ENCODE results near the gene UBQLN4.
A peak's percentile ranks its signal among the peaks of the same experiment; 100 is the strongest.

UBQLN4 gene

DNA sequence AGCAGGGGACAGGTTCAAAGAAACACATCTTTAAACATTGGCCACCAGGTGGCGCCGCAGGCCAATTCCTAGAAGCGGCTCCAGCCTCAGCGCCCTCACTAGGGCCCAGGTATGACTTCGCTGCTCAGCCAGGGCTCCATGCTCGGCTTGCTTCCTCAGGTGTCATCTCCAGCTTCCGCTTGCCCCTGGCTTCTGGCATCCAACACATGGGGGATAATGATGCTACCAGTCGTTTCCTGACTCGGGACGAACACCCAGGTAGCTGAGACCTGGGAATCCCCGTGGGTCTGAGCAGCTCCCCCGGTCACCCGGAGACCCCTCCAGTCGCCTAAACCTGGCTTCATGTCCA, 37.2 kb upstream of the UBQLN4 start (continued):
- TF ChIP-seq, protein P1, sequence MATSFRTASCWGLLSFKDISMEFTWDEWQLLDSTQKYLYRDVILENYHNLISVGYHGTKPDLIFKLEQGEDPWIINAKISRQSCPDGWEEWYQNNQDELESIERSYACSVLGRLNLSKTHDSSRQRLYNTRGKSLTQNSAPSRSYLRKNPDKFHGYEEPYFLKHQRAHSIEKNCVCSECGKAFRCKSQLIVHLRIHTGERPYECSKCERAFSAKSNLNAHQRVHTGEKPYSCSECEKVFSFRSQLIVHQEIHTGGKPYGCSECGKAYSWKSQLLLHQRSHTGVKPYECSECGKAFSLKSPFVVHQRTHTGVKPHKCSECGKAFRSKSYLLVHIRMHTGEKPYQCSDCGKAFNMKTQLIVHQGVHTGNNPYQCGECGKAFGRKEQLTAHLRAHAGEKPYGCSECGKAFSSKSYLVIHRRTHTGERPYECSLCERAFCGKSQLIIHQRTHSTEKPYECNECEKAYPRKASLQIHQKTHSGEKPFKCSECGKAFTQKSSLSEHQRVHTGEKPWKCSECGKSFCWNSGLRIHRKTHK (tag by site-specific recombination; IDR thresholded peaks at IDR 0.05) = no peak
- TF ChIP-seq, protein P2, sequence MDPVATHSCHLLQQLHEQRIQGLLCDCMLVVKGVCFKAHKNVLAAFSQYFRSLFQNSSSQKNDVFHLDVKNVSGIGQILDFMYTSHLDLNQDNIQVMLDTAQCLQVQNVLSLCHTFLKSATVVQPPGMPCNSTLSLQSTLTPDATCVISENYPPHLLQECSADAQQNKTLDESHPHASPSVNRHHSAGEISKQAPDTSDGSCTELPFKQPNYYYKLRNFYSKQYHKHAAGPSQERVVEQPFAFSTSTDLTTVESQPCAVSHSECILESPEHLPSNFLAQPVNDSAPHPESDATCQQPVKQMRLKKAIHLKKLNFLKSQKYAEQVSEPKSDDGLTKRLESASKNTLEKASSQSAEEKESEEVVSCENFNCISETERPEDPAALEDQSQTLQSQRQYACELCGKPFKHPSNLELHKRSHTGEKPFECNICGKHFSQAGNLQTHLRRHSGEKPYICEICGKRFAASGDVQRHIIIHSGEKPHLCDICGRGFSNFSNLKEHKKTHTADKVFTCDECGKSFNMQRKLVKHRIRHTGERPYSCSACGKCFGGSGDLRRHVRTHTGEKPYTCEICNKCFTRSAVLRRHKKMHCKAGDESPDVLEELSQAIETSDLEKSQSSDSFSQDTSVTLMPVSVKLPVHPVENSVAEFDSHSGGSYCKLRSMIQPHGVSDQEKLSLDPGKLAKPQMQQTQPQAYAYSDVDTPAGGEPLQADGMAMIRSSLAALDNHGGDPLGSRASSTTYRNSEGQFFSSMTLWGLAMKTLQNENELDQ (tag by site-specific recombination; IDR thresholded peaks at IDR 0.05; ENCODE audit: low read depth) = no peak
- TF ChIP-seq, protein P3, sequence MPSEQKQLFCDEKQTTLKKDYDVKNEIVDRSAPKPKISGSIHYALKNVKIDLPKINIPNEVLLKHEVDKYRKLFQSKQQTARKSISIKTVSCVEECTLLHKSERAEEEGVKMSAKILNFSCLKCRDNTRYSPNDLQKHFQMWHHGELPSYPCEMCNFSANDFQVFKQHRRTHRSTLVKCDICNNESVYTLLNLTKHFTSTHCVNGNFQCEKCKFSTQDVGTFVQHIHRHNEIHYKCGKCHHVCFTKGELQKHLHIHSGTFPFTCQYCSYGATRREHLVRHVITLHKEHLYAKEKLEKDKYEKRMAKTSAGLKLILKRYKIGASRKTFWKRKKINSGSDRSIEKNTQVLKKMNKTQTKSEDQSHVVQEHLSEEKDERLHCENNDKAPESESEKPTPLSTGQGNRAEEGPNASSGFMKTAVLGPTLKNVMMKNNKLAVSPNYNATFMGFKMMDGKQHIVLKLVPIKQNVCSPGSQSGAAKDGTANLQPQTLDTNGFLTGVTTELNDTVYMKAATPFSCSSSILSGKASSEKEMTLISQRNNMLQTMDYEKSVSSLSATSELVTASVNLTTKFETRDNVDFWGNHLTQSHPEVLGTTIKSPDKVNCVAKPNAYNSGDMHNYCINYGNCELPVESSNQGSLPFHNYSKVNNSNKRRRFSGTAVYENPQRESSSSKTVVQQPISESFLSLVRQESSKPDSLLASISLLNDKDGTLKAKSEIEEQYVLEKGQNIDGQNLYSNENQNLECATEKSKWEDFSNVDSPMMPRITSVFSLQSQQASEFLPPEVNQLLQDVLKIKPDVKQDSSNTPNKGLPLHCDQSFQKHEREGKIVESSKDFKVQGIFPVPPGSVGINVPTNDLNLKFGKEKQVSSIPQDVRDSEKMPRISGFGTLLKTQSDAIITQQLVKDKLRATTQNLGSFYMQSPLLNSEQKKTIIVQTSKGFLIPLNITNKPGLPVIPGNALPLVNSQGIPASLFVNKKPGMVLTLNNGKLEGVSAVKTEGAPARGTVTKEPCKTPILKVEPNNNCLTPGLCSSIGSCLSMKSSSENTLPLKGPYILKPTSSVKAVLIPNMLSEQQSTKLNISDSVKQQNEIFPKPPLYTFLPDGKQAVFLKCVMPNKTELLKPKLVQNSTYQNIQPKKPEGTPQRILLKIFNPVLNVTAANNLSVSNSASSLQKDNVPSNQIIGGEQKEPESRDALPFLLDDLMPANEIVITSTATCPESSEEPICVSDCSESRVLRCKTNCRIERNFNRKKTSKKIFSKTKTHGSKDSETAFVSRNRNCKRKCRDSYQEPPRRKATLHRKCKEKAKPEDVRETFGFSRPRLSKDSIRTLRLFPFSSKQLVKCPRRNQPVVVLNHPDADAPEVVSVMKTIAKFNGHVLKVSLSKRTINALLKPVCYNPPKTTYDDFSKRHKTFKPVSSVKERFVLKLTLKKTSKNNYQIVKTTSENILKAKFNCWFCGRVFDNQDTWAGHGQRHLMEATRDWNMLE (tag by site-specific recombination; conservative IDR thresholded peaks at IDR 0.05; ENCODE audit: low read depth) = no peak
- TF ChIP-seq, protein P4, sequence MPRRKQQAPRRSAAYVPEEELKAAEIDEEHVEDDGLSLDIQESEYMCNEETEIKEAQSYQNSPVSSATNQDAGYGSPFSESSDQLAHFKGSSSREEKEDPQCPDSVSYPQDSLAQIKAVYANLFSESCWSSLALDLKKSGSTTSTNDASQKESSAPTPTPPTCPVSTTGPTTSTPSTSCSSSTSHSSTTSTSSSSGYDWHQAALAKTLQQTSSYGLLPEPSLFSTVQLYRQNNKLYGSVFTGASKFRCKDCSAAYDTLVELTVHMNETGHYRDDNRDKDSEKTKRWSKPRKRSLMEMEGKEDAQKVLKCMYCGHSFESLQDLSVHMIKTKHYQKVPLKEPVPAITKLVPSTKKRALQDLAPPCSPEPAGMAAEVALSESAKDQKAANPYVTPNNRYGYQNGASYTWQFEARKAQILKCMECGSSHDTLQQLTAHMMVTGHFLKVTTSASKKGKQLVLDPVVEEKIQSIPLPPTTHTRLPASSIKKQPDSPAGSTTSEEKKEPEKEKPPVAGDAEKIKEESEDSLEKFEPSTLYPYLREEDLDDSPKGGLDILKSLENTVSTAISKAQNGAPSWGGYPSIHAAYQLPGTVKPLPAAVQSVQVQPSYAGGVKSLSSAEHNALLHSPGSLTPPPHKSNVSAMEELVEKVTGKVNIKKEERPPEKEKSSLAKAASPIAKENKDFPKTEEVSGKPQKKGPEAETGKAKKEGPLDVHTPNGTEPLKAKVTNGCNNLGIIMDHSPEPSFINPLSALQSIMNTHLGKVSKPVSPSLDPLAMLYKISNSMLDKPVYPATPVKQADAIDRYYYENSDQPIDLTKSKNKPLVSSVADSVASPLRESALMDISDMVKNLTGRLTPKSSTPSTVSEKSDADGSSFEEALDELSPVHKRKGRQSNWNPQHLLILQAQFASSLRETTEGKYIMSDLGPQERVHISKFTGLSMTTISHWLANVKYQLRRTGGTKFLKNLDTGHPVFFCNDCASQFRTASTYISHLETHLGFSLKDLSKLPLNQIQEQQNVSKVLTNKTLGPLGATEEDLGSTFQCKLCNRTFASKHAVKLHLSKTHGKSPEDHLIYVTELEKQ (tag by site-specific recombination; IDR thresholded peaks at IDR 0.05; ENCODE audit: borderline replicate concordance) = no peak
- TF ChIP-seq, protein P5, sequence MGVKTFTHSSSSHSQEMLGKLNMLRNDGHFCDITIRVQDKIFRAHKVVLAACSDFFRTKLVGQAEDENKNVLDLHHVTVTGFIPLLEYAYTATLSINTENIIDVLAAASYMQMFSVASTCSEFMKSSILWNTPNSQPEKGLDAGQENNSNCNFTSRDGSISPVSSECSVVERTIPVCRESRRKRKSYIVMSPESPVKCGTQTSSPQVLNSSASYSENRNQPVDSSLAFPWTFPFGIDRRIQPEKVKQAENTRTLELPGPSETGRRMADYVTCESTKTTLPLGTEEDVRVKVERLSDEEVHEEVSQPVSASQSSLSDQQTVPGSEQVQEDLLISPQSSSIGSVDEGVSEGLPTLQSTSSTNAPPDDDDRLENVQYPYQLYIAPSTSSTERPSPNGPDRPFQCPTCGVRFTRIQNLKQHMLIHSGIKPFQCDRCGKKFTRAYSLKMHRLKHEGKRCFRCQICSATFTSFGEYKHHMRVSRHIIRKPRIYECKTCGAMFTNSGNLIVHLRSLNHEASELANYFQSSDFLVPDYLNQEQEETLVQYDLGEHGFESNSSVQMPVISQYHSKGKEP (tag by site-specific recombination; IDR thresholded peaks at IDR 0.05) = no peak

DNA sequence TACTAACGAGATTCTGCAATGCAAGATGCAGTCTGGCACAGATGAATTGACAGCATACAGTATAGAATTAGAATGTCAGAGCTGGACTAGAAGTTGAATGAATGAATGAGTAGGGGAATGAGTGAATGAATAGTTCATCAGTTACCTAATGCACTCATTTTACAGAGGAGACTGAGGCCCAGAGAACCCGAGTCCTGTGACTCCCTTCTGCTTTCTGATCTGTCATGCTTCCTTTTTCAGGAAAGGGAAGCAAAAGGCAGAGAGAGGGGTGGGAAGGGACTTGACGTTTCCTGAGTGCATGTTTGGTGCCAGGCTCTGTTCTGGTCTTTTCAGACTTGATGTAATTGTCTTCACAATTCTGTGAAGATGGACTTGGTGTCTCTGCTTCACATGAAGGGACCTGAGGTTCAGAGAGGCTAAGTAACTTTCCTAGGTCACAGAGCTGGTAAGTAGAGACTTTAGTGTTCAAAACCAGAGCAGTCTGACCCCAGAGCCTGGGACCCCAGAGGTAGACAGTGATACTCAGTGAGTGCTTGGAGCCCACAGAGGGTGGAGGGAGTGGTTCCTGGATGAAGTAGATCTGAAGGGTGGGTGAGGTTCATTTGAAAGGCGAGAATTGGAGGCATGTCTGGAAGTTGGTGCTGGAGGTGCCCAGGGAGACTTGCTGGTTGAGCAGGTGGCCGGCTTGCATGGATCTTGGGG, 36.7 kb upstream of the UBQLN4 start:
- Histone ChIP-seq H3K27ac (ENCODE audit: extremely low read depth, low read depth, low read length) (no peak overlapping the region), H3K4me3 (ENCODE audit: low read depth, low read length) (no peak overlapping the region), H3K9me3 (ENCODE audit: control insufficient read depth, insufficient read depth, low read depth, low read length) (no peaks in the 10 kb centered on the region), H3K4me1 (ENCODE audit: control insufficient read depth, insufficient read depth, low read length) (no peaks in the 10 kb centered on the region), H3K36me3 (ENCODE audit: control insufficient read depth in 2 of 2, insufficient read depth in 1 of 2, low read length in 2 of 2) (peaks cover 0 to 4% of the 10 kb centered on the region in 2 experiments; a peak in 2 of 3 replicates)
- CTCF ChIA-PET = interaction anchor here (0.6 to 22.5 kb wide), 25 partner anchors 8 to 356 kb away, joined by 3 to 1029 read pairs (median 5); partner anchors contain the start of genes LMNA and MEX3A
- POLR2A ChIA-PET = interaction anchor here (1.1 kb wide), 1 partner anchor 25 kb away, joined by 4 read pairs; no protein-coding TSS in a partner anchor
- TF ChIP-seq ZNF266 (tag by site-specific recombination; IDR thresholded peaks at IDR 0.05; ENCODE audit: low read depth) (no peak), ZNF24 (tag by site-specific recombination; IDR thresholded peaks at IDR 0.05) (peak; percentile 86), GLI2 (tag by site-specific recombination; IDR thresholded peaks at IDR 0.05; ENCODE audit: borderline replicate concordance, low read depth) (no peak), RBAK (tag by site-specific recombination; IDR thresholded peaks at IDR 0.05) (0 out of 2 replicates have a peak, but pooled peaks have one; percentile 6), ZBTB17 (tag by site-specific recombination; IDR thresholded peaks at IDR 0.05) (peak; percentile 22; the same call in 1 of the 2 replicates)
- TF ChIP-seq, protein P6, sequence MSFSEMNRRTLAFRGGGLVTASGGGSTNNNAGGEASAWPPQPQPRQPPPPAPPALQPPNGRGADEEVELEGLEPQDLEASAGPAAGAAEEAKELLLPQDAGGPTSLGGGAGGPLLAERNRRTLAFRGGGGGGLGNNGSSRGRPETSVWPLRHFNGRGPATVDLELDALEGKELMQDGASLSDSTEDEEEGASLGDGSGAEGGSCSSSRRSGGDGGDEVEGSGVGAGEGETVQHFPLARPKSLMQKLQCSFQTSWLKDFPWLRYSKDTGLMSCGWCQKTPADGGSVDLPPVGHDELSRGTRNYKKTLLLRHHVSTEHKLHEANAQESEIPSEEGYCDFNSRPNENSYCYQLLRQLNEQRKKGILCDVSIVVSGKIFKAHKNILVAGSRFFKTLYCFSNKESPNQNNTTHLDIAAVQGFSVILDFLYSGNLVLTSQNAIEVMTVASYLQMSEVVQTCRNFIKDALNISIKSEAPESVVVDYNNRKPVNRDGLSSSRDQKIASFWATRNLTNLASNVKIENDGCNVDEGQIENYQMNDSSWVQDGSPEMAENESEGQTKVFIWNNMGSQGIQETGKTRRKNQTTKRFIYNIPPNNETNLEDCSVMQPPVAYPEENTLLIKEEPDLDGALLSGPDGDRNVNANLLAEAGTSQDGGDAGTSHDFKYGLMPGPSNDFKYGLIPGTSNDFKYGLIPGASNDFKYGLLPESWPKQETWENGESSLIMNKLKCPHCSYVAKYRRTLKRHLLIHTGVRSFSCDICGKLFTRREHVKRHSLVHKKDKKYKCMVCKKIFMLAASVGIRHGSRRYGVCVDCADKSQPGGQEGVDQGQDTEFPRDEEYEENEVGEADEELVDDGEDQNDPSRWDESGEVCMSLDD (tag by site-specific recombination; IDR thresholded peaks at IDR 0.05) = 0 out of 2 replicates have a peak, but pooled peaks have one; percentile 53
